Spleen (tissue), 7 donors: Measurements from ENCODE around the gene PHACTR2.

Source experiments
- POLR2A ChIP-seq, 3 donors: fragments of 450-650 bp; IDR thresholded peaks; one replicate each; pipeline ENCODE4 v1.5.1; 2017; ENCODE audit warnings: antibody characterized with exemption in 3 of 3, mild to moderate bottlenecking in 1 of 3
- TF ChIP-seq, protein P1 (sequence below), 11 experiments: fragments of 200-600 bp in 7 of 11; fragments of 450-650 bp in 4 of 11; sonication (generic) in 4 of 11; IDR thresholded peaks in 8 of 11; conservative IDR thresholded peaks in 3 of 11; 1 replicate in 7 of 11; 2 replicates in 4 of 11; pipeline versions ENCODE4 v1.4.0 to v1.8.0; 2016 to 2021; ENCODE audit warnings: antibody characterized with exemption in 11 of 11, inconsistent platforms in 4 of 11, mild to moderate bottlenecking in 1 of 11
- donor health status: DM: no; HTN: no; CAD: no; lungs with moderate emphysema.
- donor health status: DM: no; HTN: no; CAD: no.
- donor health status: DM: no; HTN: no; CAD: no.

- TF ChIP-seq POLR2A (IDR thresholded peaks at IDR 0.05), result no peak
- TF ChIP-seq, protein P1, sequence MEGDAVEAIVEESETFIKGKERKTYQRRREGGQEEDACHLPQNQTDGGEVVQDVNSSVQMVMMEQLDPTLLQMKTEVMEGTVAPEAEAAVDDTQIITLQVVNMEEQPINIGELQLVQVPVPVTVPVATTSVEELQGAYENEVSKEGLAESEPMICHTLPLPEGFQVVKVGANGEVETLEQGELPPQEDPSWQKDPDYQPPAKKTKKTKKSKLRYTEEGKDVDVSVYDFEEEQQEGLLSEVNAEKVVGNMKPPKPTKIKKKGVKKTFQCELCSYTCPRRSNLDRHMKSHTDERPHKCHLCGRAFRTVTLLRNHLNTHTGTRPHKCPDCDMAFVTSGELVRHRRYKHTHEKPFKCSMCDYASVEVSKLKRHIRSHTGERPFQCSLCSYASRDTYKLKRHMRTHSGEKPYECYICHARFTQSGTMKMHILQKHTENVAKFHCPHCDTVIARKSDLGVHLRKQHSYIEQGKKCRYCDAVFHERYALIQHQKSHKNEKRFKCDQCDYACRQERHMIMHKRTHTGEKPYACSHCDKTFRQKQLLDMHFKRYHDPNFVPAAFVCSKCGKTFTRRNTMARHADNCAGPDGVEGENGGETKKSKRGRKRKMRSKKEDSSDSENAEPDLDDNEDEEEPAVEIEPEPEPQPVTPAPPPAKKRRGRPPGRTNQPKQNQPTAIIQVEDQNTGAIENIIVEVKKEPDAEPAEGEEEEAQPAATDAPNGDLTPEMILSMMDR (IDR thresholded peaks at IDR 0.05 in 8 of 11, conservative IDR thresholded peaks at IDR 0.05 in 3 of 11), result no peak
Observed at GRCh38 chr6:143695130-143695968, 17.6 kb downstream of the PHACTR2 start.
